GM15510 (cell line): Measurements from ENCODE around the gene B3GAT1.

Experiments used
- POLR2A ChIP-seq: IDR thresholded peaks from 3 replicates; pipeline ENCODE4 v1.6.1; 2011; ENCODE audit warnings: borderline replicate concordance; ENCODE audit not compliant: insufficient read length; ENCODE audit errors: extremely low read depth

Gene B3GAT1

DNA sequence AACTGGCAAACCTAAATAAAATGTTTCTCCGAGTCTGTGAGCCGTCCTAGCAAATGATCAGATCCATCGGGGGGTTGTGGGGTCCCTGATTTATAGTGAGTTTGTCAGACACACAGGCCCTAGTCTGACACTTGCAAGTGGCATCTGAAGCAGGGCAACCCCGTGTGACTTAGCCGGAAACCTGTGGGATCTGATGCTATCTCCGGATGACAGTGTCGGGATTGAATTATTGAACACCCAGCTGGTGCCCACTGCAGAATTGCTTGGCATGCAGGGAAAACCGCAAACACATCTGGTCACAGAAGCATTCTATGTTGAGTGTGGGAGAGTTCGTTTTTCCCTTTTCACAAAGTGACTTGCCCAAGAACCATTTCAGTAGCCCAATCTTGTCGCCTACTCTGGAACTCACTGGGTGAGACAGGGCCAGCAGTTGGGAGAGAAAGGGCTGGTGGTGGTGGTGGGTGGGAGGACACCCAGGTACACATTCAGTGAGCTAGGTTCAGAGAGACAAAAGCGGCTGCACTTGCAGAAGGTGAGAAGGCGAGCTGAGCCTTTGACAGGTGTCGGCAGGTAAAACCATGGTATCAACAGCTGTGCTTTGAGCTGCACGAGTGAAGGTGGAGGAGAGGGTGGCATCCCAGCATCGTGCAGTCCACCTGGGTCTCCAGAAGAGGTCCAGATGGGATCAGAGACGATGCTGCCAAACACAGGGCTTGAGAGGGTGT is 33.7 kb upstream of the B3GAT1 start:
- TF ChIP-seq POLR2A: no peak

DNA sequence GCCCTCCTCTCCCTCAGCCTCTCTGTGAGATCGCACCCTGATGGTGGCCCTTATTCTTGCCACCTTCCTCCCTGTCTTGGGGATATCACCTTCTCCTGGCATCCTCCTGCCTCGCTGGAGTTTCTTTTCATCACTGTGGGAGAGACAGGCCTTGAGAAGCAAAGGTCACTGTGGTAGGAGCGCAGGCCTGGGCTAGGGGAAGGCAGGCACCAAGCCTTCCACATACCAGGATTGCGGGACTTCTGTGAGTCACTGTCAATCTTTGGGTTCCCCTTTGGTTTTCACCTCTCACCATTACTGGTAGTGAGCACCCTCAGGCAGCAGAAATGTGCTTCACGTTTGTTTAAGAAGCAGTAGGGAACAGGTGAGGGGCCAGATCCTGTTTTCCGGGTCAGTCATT is 31.2 kb upstream of the B3GAT1 start:
- no peak for TF ChIP-seq POLR2A

DNA sequence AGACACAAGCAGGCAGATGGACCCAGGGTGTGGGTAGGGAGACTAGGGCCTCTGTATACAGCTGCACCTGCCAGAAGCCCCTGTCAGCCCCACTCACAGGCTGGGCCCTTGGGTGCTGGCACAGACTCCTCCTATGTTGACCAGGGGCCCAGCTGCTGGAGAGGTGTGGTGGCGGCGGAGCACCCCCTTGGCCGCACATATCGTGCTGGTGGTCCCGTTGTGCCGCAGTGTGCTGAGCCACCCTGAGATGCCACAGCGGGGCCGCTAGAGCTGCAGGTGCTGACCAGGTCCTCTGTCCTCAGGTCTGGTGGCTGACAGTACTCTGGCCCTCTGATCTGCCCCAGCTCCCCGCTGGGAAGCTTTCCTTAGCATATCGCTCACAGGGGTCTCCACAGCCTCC is 30.2 kb upstream of the B3GAT1 start:
- TF ChIP-seq POLR2A: no peak

DNA sequence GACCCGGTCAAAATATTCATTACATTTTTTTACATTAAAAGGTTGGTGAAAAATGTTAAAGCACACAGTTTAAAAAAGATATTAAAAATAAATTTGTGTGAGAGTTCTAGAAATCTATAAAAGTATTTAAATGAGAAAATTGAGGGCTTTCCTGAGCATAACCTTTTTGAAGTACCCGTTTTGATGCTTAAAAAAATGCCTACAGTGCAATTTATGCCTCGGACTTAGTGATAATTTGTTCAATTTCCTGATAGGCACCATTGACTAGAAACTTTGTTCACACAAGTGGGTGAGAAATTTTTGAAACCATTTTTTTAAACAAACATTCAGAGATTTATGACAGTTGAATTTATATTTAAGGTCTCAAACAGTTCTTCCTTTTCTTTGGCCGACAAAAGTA is 29.7 kb upstream of the B3GAT1 start:
- no peak for TF ChIP-seq POLR2A

DNA sequence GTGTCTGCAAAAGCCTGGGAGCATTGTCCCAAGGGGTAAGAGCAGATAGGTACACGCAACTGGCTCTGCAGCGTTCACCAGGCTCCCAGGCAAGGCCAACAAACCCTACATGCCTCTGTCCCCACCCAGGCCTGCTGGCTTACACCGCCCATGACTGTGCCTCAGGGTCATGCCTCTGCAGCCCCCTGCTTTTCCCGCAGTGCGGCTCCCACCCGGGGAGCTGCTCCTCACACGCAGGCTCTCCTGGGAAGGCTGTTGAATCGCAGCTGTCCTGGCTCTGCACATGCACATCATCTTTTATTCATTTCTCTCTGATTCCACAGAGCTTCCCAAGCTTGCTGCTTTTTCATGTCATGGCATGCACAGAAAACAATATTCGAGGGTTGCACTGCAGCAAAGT is 29.2 kb upstream of the B3GAT1 start:
- no peak for TF ChIP-seq POLR2A

DNA sequence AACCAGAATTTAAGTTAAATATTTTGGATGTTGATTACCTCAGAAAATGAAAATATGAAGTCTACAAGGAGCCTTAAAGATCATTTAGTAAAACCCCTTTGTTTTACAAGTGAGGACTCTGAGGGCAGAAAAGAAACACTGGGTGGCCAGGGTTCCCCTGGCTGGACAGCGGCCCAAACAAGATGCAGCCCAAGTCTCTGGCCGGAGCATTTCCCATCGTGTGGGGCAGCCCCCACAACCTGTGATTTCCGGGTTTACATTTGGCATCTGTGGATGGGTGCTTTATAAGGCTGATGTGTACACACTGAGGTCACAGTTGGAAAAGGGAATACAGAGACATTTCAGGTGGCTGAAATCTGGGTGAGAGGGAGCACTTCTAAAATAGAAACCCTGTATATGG is 28.8 kb upstream of the B3GAT1 start:
- no peak for TF ChIP-seq POLR2A

DNA sequence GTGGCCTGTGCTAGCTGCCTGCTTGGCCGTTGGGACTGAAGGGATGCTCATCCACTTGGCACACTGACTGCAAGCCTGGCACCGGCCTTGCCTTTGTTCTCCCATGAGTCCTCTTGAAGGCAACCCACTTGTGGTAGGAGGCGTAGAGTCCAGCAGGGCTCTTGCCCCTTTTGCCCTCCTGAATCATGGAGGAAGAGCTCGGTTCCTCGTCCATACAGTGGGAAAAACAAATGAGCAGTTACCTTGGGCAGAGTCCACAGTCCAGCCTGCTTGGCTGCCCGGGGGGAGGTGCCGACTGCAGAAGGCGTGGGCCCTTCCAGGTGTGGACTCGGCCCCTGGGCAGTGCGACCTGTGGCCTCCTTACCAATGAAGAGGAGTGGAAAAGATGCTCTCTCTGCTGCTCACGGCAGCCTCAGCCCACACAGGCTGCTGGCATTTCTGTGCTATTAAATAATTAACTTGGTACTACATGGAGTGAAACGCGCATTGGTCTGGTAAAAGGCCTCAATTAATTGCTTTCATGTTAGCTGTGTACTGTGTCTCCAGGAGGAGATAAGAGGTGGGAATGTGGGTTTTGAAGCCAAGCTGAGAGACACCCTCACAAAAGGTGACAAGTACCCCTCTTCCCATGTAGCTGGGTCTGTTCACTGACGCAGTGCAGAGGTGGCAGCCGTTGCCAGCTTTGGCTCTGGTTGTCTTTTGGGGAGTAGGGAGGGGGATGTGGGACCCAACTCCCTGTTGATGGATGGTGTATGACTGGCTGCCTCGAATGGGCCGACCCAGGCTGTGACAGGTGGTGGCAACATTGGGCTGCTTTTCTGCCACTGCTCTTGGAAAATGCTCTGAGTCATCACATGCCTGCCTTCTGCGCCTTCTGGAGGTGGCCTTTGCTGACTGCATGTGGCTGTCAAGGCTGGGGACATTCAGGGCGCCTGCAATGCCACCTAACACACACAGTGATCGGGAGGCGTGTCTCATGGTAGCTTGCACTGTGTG is 26.8 kb upstream of the B3GAT1 start:
- TF ChIP-seq POLR2A: no peak

DNA sequence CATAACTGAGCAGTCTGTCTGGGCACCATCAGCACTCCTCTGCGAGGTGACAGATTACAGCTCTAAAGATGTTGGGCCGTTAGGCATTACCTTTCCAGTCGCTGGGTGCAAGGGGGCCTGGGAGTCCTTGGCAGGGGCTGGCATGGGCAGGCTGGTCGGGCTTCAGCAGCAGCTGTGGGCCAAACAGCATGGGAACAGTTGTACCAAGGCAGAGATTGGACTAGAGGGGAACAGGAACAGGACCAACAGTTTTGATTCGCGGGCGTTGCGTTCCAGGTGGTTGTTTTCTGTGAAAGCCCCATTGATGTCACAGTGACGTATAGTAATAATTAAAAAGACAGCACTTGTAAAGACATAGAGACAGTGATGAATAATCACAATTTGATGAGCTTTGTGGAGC is 25.8 kb upstream of the B3GAT1 start:
- TF ChIP-seq POLR2A: no peak

DNA sequence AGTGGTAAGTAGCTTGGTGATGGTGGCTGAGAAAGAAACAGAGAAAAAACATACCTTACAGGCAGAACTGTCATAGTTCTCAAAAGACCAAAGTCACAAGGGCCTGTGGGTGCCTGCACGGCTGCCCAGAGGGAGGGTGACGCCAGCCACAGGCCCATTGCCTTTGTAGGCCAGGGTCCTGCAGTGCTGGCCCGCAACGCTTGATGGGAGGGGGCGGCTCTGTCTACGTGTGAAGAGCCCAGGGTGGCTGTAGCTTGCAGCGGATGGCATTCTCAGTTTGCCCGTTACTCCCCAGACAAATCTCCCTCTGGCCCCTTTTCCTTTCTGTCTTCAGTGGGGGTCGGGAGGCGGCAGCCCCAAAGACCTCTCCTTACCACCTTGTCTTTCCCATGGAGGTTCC is 24.7 kb upstream of the B3GAT1 start:
- TF ChIP-seq POLR2A: no peak

DNA sequence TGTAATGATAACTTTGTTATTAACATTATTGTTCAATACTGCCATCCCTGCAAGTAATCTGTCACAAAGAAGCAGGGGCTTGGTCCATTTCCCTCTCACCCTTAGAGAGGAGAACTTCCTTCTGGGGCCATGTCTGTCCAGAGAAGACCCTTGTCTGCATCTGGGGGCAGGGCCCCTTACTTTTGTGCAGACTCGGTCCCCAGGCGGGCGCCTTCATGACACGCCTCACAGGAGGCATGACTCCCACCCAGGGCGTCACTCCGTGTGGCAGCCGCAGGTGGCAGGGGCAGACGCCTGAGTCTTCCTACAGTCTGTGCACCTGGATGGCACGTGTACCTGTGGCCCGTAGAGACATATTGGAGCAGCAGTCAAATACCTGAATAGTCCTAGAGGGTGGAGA is 21.8 kb upstream of the B3GAT1 start:
- no peak for TF ChIP-seq POLR2A

DNA sequence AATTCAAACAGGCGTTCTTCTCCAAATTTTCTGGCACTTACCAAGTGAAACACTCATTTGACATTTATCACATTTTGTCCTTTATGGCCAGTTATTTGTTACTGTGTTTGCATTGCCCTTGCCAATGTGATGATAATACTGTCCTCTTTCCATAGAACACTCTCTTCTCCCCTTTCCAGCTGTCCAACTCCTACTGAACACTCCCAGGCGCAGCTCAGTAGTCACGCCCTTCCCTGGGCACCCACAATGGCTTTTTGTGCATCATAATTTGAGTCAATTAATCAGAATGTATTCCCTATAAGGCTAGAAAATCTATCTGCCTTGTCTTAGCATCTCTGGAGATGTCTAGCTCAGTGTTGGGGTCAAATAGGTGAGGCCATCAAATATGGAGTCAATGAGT is 21.2 kb upstream of the B3GAT1 start:
- TF ChIP-seq POLR2A: no peak

DNA sequence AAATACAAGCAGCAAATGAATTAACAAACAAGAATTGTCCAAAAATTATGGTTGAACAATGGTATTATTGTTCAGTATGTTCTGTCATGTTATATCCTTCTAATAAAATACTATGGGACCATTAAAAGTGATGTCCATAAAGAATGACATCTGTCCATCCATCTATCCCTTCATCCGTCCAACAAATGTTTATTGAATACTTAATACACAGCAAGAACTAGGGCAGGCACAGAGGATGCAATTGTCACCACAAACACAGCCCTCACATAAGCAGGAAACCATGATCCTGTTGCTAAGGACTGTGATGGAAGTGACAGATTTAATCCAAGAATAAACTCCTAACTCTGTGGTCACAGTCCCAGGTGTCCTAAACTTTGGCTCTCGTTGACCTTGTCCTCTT is 20.7 kb upstream of the B3GAT1 start:
- TF ChIP-seq POLR2A: no peak

DNA sequence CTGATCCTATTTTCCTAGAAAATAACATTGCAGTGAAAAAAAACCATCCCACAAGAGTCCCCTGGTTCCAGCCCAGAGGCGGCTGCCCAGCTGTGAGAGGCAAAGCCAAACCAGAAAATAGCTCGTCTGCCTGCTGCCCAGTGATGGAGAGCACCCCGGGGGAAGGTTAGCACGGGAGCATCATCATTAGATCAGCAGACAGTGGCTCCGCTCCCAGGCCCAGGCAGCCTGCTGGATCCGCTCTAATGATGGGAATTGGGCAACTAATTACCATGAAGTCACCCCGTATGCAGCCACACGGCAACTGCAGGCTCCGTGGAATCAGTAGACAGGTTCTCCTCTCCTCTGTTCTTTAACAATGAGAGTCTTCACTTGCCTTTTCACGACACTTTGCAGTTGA is 17.1 kb upstream of the B3GAT1 start:
- TF ChIP-seq POLR2A: no peak

DNA sequence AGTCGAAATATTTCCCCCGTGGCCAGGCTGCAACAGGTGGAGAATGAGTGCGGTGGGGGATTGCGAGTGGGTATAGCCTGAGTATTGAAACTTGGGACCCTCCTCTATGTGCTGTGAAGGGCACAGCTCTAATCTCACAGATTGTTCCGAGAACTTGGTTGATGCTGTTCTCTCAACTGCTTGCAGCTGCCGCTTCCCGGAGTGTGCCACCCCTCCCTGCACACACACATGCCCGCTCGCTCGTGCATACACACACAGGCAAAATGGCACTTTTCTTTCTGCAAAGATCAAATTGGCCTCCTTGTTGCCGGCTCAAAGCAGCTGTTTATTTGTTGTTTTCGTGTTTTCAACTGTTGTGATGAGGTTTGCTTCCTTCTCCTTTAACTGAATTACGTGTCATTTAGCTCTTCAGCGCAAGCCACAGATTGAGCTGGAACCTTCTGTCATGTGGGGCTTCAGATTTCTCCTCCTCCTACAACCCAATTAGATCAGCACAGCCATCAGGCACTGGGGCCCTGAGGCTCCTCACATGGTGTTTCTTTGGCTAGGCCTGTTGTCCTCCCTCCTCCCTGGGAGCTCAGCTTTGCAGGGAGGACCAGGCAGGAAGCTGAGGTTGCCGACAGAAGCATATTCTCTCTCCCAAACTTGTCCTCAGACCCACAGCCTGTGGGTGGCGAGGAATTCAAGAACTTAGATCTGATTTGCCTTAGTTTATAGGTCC is 13.9 kb upstream of the B3GAT1 start:
- no peak for TF ChIP-seq POLR2A

DNA sequence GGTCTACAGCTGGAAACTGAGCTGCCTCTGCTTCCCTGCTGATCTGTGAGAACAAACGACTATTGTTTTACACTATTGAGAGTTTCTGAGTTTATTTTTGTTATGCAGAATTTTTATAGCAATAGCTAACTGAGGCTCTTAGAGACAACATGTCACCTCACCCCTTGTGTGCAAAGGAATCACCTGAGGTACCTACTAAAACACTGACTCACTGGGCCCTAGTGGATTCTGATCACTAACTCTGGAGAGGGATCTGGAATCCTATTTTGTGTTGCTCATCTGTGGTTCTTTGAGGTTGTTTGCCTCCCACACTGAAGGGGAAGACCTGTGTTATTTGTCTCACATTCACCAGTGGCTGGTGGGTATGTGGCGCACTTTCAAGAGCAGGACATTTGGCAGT is 13.4 kb upstream of the B3GAT1 start:
- no peak for TF ChIP-seq POLR2A

DNA sequence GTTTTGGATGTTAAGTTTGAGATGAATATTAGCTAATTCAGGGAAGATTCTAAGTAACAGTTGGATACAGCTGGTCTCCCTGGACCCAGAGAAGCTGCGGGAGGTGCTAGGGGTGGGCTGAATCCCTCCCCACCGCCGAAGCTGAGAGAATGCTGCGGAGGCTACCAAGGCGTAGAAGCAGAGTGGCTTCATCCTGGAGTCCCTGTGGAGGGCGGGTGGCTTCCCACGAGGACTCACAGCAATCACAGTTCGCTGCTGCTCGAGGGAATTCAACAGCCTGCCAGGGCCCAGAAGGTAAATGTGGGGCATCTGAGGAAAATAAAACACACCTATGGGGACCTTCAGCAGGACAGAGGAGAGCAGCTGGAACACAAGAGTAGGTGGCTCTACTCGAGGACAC is 11.1 kb upstream of the B3GAT1 start:
- TF ChIP-seq POLR2A: no peak
